PC-3 (cell line): ENCODE measurements around the gene TMEM178B. TPM values are rescaled to one million over a fixed set of nuclear protein-coding genes. Genes with fewer than 3 reads are reported as not detected.

Experiments used
- ATAC-seq: fragments of 200-7000 bp; cut with Tn5 transposase; 2 replicates; pipeline ENCODE4 v1.9.1; 2020; ENCODE audit warnings: mild to moderate bottlenecking, moderate library complexity
- BruUV-seq: library from RNA; stranded (reverse); fragments of 400-500 nt; replicated peaks from 2 replicates; lab custom pipeline; 2021; lab: Mats Ljungman, UMichigan
- CTCF ChIA-PET: fragments of 300-600 bp; sonication (Branson Sonifier 250); formaldehyde crosslinking; loops from one replicate; lab custom pipeline; 2022; ENCODE audit warnings: antibody characterized with exemption; lab: Charles Lee
- POLR2A ChIA-PET: fragments of 300-600 bp; sonication (Branson Sonifier 250); formaldehyde crosslinking; loops from one replicate; lab custom pipeline; 2022; ENCODE audit warnings: antibody characterized with exemption; ENCODE audit not compliant: unreplicated experiment; lab: Charles Lee
- DNase-seq: peaks from one replicate; pipeline ENCODE4 v3.0.0-alpha.2; 2015
- H2AFZ ChIP-seq: fragments of 300-600 bp; sonication (generic); 2 replicates; pipeline ENCODE4 v1.6.0; 2016; ENCODE audit warnings: antibody characterized with exemption, low read length
- H3F3A ChIP-seq: fragments of 300-600 bp; sonication (generic); one replicate; pipeline ENCODE4 v1.6.0; 2017; ENCODE audit warnings: antibody characterized with exemption, low read length, control low read depth, mild to moderate bottlenecking; ENCODE audit not compliant: unreplicated experiment
- H3K27ac ChIP-seq: fragments of 300-600 bp; sonication (generic); 2 replicates; pipeline ENCODE4 v1.5.1; 2016; ENCODE audit warnings: mild to moderate bottlenecking, low read length
- H3K27me3 ChIP-seq: fragments of 300-600 bp; sonication (generic); 2 replicates; pipeline ENCODE4 v1.6.1; 2016; ENCODE audit warnings: low read length, mixed read lengths
- H3K36me3 ChIP-seq: fragments of 300-600 bp; sonication (generic); 2 replicates; pipeline ENCODE4 v1.6.1; 2016; ENCODE audit warnings: low read depth, mixed run types, low read length, mixed read lengths
- H3K4me1 ChIP-seq: fragments of 300-600 bp; sonication (generic); 2 replicates; pipeline ENCODE4 v1.5.1; 2016; ENCODE audit warnings: low read length; ENCODE audit not compliant: insufficient read depth
- H3K4me2 ChIP-seq: fragments of 300-600 bp; sonication (generic); 2 replicates; pipeline ENCODE4 v1.6.0; 2016; ENCODE audit warnings: low read length
- H3K4me3 ChIP-seq: fragments of 300-600 bp; sonication (generic); 2 replicates; pipeline ENCODE4 v1.5.1; 2016; ENCODE audit warnings: mild to moderate bottlenecking, low read length, mixed read lengths
- H3K79me2 ChIP-seq: fragments of 300-600 bp; sonication (generic); 2 replicates; pipeline ENCODE4 v1.6.1; 2017; ENCODE audit warnings: low read length, mixed read lengths
- H3K9ac ChIP-seq: fragments of 300-600 bp; sonication (generic); 2 replicates; pipeline ENCODE4 v1.6.0; 2016; ENCODE audit warnings: mild to moderate bottlenecking, low read length
- H3K9me2 ChIP-seq: fragments of 300-600 bp; sonication (generic); replicated peaks from 2 replicates; pipeline ENCODE4 v1.6.1; 2016; ENCODE audit warnings: mixed run types, low read length, mixed read lengths
- H3K9me3 ChIP-seq: fragments of 300-600 bp; sonication (generic); 2 replicates; pipeline ENCODE4 v1.6.1; 2016; ENCODE audit warnings: low read length, mixed read lengths
- H4K20me1 ChIP-seq: fragments of 300-600 bp; sonication (generic); 2 replicates; pipeline ENCODE4 v1.6.1; 2016; ENCODE audit warnings: low read length, mixed read lengths
- CTCF ChIP-seq: fragments of 300-600 bp; sonication (generic); conservative IDR thresholded peaks from 2 replicates; pipeline ENCODE4 v1.5.1; 2017; ENCODE audit warnings: antibody characterized with exemption, low read depth, mild to moderate bottlenecking, low read length
- EZH2 ChIP-seq: fragments of 300-600 bp; sonication (generic); IDR thresholded peaks from one replicate; pipeline ENCODE4 v1.6.1; 2017; ENCODE audit warnings: antibody characterized with exemption, mild to moderate bottlenecking, low read length; ENCODE audit not compliant: unreplicated experiment
- EZH2phosphoT487 ChIP-seq: fragments of 300-600 bp; sonication (generic); IDR thresholded peaks from 2 replicates; pipeline ENCODE4 v1.6.1; 2018; ENCODE audit warnings: mild to moderate bottlenecking, antibody characterized with exemption, low read length, borderline replicate concordance
- intact Hi-C: fragments of 100-400 bp; cut with micrococcal nuclease; formaldehyde crosslinking; loops from 2 replicates; pipeline ENCODE4 v1.9.0; 2023
- total RNA-seq: library from RNA; depleted of rRNA; stranded (reverse); fragments of >200 nt; gene quantifications from 2 replicates; pipeline ENCODE4 v1.2.3, GENCODE V29; 2014

The TMEM178B gene
- total RNA-seq, 1 experiment from 2014 or later = 0.29 TPM

GRCh38 chr7:141456298-141456697 lies 382.4 kb downstream of the TMEM178B start:
- Histone ChIP-seq H3K9ac (no peak overlapping the region), H3K4me3 (no peak overlapping the region), H3K27me3 (peaks cover 27% of the 10 kb centered on the region), H3K79me2 (no peaks in the 10 kb centered on the region), H3K4me2 (no peak overlapping the region), H3K4me1 (no peaks in the 10 kb centered on the region), H4K20me1 (no peaks in the 10 kb centered on the region), H3K27ac (no peak overlapping the region), H3F3A (no peaks in the 10 kb centered on the region), H3K36me3 (no peaks in the 10 kb centered on the region), H3K9me3 (no peaks in the 10 kb centered on the region), H3K9me2 (no peaks in the 10 kb centered on the region), H2AFZ (no peak overlapping the region)
- BruUV-seq = no TSS peak
- ChIA-PET POLR2A (no interaction called here), CTCF (no interaction called here)
- intact Hi-C loops = no loop called here
- TF ChIP-seq EZH2phosphoT487 (no peak), EZH2 (no peak), CTCF (no peak)
- DNase-seq (no peak), ATAC-seq (no peak)

- ChIA-PET CTCF (no interaction called here), POLR2A (no interaction called here)
- H4K20me1 ChIP-seq = no peaks in the 10 kb centered on the region
- H3K9me3 ChIP-seq = no peaks in the 10 kb centered on the region
- intact Hi-C loops = no loop called here
- H3K27ac ChIP-seq = no peak overlapping the region
- H3K4me2 ChIP-seq = no peak overlapping the region
- no peaks in the 10 kb centered on the region for H3K36me3 ChIP-seq
- H3K9ac ChIP-seq = no peak overlapping the region
- DNase-seq = no peak
- no peak overlapping the region for H3K4me3 ChIP-seq
- no peaks in the 10 kb centered on the region for H3K4me1 ChIP-seq
- H3K79me2 ChIP-seq = no peaks in the 10 kb centered on the region
- BruUV-seq = no TSS peak
- no peak for ATAC-seq
- H3K9me2 ChIP-seq = no peaks in the 10 kb centered on the region
- H3F3A ChIP-seq = no peaks in the 10 kb centered on the region
- H2AFZ ChIP-seq = no peak overlapping the region
- TF ChIP-seq EZH2phosphoT487 = no peak
- no peak for TF ChIP-seq CTCF
- no peak for TF ChIP-seq EZH2
- peaks cover 31% of the 10 kb centered on the region for H3K27me3 ChIP-seq
Observed at GRCh38 chr7:141456711-141457110, 382.8 kb downstream of the TMEM178B start.

- TF ChIP-seq CTCF (no peak), EZH2phosphoT487 (no peak), EZH2 (no peak)
- Histone ChIP-seq H2AFZ (no peak overlapping the region), H3K4me2 (no peak overlapping the region), H3K36me3 (no peaks in the 10 kb centered on the region), H3K9me3 (no peaks in the 10 kb centered on the region), H3K9me2 (no peaks in the 10 kb centered on the region), H3K27ac (no peak overlapping the region), H3K9ac (no peak overlapping the region), H3K27me3 (peaks cover 37% of the 10 kb centered on the region), H3K4me3 (no peak overlapping the region), H3K79me2 (no peaks in the 10 kb centered on the region), H4K20me1 (no peaks in the 10 kb centered on the region), H3F3A (no peaks in the 10 kb centered on the region), H3K4me1 (no peaks in the 10 kb centered on the region)
- POLR2A ChIA-PET = interaction anchor here (0.6 kb wide), 1 partner anchor 391 kb away, joined by 4 read pairs; no protein-coding TSS in a partner anchor
- ATAC-seq = no peak
- no peak for DNase-seq
- CTCF ChIA-PET = no interaction called here
- intact Hi-C loops = no loop called here
- no TSS peak for BruUV-seq
Observed at GRCh38 chr7:141460781-141461715, 387.2 kb downstream of the TMEM178B start.
